ENCODE measurements around the gene TDRD9.

TDRD9 gene

GRCh38 chr14:104009297-104009696 lies 81.0 kb downstream of the TDRD9 start:
- Mint-ChIP-seq H3K4me3 (no peak overlapping the region), H3K36me3 (no peaks in the 10 kb centered on the region), H3K4me1 (ENCODE audit: low read depth) (no peaks in the 10 kb centered on the region), H3K27ac (no peak overlapping the region), H3K9me3 (ENCODE audit: low read depth) (no peaks in the 10 kb centered on the region), H3K27me3 (peaks cover 2% of the 10 kb centered on the region)

GRCh38 chr14:104011824-104012517 lies 83.7 kb downstream of the TDRD9 start:
- Mint-ChIP-seq H3K27me3 (peaks cover under 1% of the 10 kb centered on the region), H3K36me3 (no peaks in the 10 kb centered on the region), H3K4me3 (no peak overlapping the region), H3K4me1 (ENCODE audit: low read depth) (no peaks in the 10 kb centered on the region), H3K27ac (no peak overlapping the region), H3K9me3 (ENCODE audit: low read depth) (no peaks in the 10 kb centered on the region)

GRCh38 chr14:104014764-104015163 lies 86.5 kb downstream of the TDRD9 start:
- Mint-ChIP-seq H3K9me3 (ENCODE audit: low read depth) (no peaks in the 10 kb centered on the region), H3K4me3 (no peak overlapping the region), H3K27me3 (peaks cover 1% of the 10 kb centered on the region), H3K36me3 (no peaks in the 10 kb centered on the region), H3K27ac (no peak overlapping the region), H3K4me1 (ENCODE audit: low read depth) (no peaks in the 10 kb centered on the region)

GRCh38 chr14:104016873-104017650 lies 88.8 kb downstream of the TDRD9 start:
- no peaks in the 10 kb centered on the region for H3K4me1 Mint-ChIP-seq (ENCODE audit: low read depth)
- no peak overlapping the region for H3K27ac Mint-ChIP-seq
- H3K4me3 Mint-ChIP-seq = no peak overlapping the region

GRCh38 chr14:104019029-104019428 lies 90.8 kb downstream of the TDRD9 start:
- no peaks in the 10 kb centered on the region for H3K4me1 Mint-ChIP-seq (ENCODE audit: low read depth)
- H3K36me3 Mint-ChIP-seq = no peaks in the 10 kb centered on the region
- peaks cover 10% of the 10 kb centered on the region for H3K27me3 Mint-ChIP-seq
- H3K27ac Mint-ChIP-seq = no peak overlapping the region
- H3K9me3 Mint-ChIP-seq (ENCODE audit: low read depth) = no peaks in the 10 kb centered on the region
- no peak overlapping the region for H3K4me3 Mint-ChIP-seq

More at GRCh38 chr14:104016873-104017650, 88.8 kb downstream of the TDRD9 start:
- Mint-ChIP-seq H3K27me3 (peaks cover 4% of the 10 kb centered on the region), H3K9me3 (ENCODE audit: low read depth) (no peaks in the 10 kb centered on the region), H3K36me3 (no peaks in the 10 kb centered on the region)

GRCh38 chr14:104019806-104020205 lies 91.5 kb downstream of the TDRD9 start:
- Mint-ChIP-seq H3K4me1 (ENCODE audit: low read depth) (no peaks in the 10 kb centered on the region), H3K27ac (no peak overlapping the region), H3K4me3 (no peak overlapping the region)

GRCh38 chr14:104020471-104020870 lies 92.2 kb downstream of the TDRD9 start:
- Mint-ChIP-seq H3K9me3 (ENCODE audit: low read depth) (no peaks in the 10 kb centered on the region), H3K4me1 (ENCODE audit: low read depth) (no peaks in the 10 kb centered on the region), H3K27ac (no peak overlapping the region), H3K4me3 (no peak overlapping the region), H3K36me3 (no peaks in the 10 kb centered on the region), H3K27me3 (peaks cover 10% of the 10 kb centered on the region)

More at GRCh38 chr14:104019806-104020205, 91.5 kb downstream of the TDRD9 start:
- H3K27me3 Mint-ChIP-seq = peaks cover 10% of the 10 kb centered on the region
- no peaks in the 10 kb centered on the region for H3K9me3 Mint-ChIP-seq (ENCODE audit: low read depth)
- H3K36me3 Mint-ChIP-seq = no peaks in the 10 kb centered on the region

- Mint-ChIP-seq H3K4me1 (ENCODE audit: low read depth) (no peaks in the 10 kb centered on the region), H3K36me3 (no peaks in the 10 kb centered on the region), H3K9me3 (ENCODE audit: low read depth) (no peaks in the 10 kb centered on the region), H3K27ac (no peak overlapping the region), H3K4me3 (no peak overlapping the region), H3K27me3 (peaks cover 12% of the 10 kb centered on the region)
Observed at GRCh38 chr14:104023325-104024055, 95.2 kb downstream of the TDRD9 start.

GRCh38 chr14:104025534-104025933 lies 97.3 kb downstream of the TDRD9 start:
- no peaks in the 10 kb centered on the region for H3K9me3 Mint-ChIP-seq (ENCODE audit: low read depth)
- no peaks in the 10 kb centered on the region for H3K36me3 Mint-ChIP-seq
- no peak overlapping the region for H3K4me3 Mint-ChIP-seq
- H3K27me3 Mint-ChIP-seq = peaks cover 11% of the 10 kb centered on the region
- H3K4me1 Mint-ChIP-seq (ENCODE audit: low read depth) = no peaks in the 10 kb centered on the region
- no peak overlapping the region for H3K27ac Mint-ChIP-seq

GRCh38 chr14:104026024-104026423 lies 97.8 kb downstream of the TDRD9 start:
- no peak overlapping the region for H3K27ac Mint-ChIP-seq
- H3K4me1 Mint-ChIP-seq (ENCODE audit: low read depth) = no peaks in the 10 kb centered on the region
- H3K27me3 Mint-ChIP-seq = peaks cover 11% of the 10 kb centered on the region
- no peak overlapping the region for H3K4me3 Mint-ChIP-seq
- H3K9me3 Mint-ChIP-seq (ENCODE audit: low read depth) = no peaks in the 10 kb centered on the region
- no peaks in the 10 kb centered on the region for H3K36me3 Mint-ChIP-seq

GRCh38 chr14:104030958-104031357 lies 102.7 kb downstream of the TDRD9 start:
- Mint-ChIP-seq H3K36me3 (no peaks in the 10 kb centered on the region), H3K27me3 (peaks cover 11% of the 10 kb centered on the region), H3K27ac (no peak overlapping the region), H3K4me3 (no peak overlapping the region), H3K9me3 (ENCODE audit: low read depth) (no peaks in the 10 kb centered on the region), H3K4me1 (ENCODE audit: low read depth) (no peaks in the 10 kb centered on the region)

GRCh38 chr14:104031384-104031783 lies 103.1 kb downstream of the TDRD9 start:
- no peaks in the 10 kb centered on the region for H3K4me1 Mint-ChIP-seq (ENCODE audit: low read depth)
- no peak overlapping the region for H3K4me3 Mint-ChIP-seq
- no peaks in the 10 kb centered on the region for H3K36me3 Mint-ChIP-seq
- H3K9me3 Mint-ChIP-seq (ENCODE audit: low read depth) = no peaks in the 10 kb centered on the region
- H3K27ac Mint-ChIP-seq = no peak overlapping the region
- H3K27me3 Mint-ChIP-seq = peaks cover 11% of the 10 kb centered on the region

- Mint-ChIP-seq H3K36me3 (no peaks in the 10 kb centered on the region), H3K4me1 (ENCODE audit: low read depth) (no peaks in the 10 kb centered on the region), H3K4me3 (no peak overlapping the region), H3K27me3 (peaks cover 11% of the 10 kb centered on the region), H3K27ac (no peak overlapping the region), H3K9me3 (ENCODE audit: low read depth) (no peaks in the 10 kb centered on the region)
Observed at GRCh38 chr14:104034976-104035699, 106.9 kb downstream of the TDRD9 start.

- H3K36me3 Mint-ChIP-seq = no peaks in the 10 kb centered on the region
- H3K27me3 Mint-ChIP-seq = peaks cover 14% of the 10 kb centered on the region
- H3K4me3 Mint-ChIP-seq = no peak overlapping the region
- H3K27ac Mint-ChIP-seq = no peak overlapping the region
- H3K4me1 Mint-ChIP-seq (ENCODE audit: low read depth) = no peaks in the 10 kb centered on the region
- H3K9me3 Mint-ChIP-seq (ENCODE audit: low read depth) = no peaks in the 10 kb centered on the region
Observed at GRCh38 chr14:104036212-104036611, 108.0 kb downstream of the TDRD9 start.
